ENCODE data around the gene UBQLN1.

DNA sequence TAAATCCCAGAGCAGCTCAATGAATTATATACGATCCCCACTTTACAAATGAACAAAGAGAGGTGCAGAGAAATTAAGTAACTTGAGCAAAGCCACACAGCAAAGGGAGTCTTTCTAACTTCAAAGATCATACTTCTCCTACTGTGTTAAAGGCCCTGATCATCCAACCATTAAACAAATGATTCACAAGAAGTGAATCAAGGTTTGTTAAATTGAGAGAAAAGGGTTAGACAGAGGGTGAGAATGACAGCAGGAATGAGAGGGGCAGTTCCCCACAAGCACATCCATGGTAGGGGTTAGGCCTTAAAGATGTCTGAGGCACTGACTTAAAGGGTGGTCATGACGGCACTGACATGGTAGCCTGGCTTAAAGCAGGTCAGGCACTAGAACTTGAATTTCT is 74.1 kb downstream of the UBQLN1 start:
- TF ChIP-seq POLR2A (IDR thresholded peaks at IDR 0.05), result no peak
- TF ChIP-seq, protein P1, sequence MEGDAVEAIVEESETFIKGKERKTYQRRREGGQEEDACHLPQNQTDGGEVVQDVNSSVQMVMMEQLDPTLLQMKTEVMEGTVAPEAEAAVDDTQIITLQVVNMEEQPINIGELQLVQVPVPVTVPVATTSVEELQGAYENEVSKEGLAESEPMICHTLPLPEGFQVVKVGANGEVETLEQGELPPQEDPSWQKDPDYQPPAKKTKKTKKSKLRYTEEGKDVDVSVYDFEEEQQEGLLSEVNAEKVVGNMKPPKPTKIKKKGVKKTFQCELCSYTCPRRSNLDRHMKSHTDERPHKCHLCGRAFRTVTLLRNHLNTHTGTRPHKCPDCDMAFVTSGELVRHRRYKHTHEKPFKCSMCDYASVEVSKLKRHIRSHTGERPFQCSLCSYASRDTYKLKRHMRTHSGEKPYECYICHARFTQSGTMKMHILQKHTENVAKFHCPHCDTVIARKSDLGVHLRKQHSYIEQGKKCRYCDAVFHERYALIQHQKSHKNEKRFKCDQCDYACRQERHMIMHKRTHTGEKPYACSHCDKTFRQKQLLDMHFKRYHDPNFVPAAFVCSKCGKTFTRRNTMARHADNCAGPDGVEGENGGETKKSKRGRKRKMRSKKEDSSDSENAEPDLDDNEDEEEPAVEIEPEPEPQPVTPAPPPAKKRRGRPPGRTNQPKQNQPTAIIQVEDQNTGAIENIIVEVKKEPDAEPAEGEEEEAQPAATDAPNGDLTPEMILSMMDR (IDR thresholded peaks at IDR 0.05 in 4 of 5, conservative IDR thresholded peaks at IDR 0.05 in 1 of 5), result no peak

Data from gastrocnemius medialis (tissue), 4 donors.